ENCODE measurements around the gene ABCC4. TPM values are rescaled to one million over a fixed set of nuclear protein-coding genes. Genes with fewer than 3 reads are reported as not detected.

Gene ABCC4
- total RNA-seq, 1 donor from 2014 or later: 2.5 TPM

DNA sequence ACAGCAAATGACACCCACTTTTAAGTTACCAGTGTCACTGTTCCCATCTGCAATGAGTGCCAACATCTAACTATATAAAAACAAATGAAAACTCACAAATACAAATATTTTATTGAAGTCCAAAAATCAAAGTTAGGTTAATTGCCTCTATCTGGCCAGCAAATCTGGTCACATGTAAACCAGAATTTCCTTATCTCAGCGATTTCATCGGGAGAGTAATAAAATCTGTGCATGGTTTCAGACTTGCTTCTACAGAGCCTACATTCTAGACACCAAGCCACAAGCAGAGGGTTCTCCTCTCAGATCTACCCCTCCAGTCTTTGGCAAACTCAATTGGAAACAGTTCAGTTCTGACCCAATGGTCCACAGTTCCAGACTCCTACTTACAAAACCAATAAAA, 189.6 kb downstream of the ABCC4 start:
- ATAC-seq (ENCODE audit: poor library complexity): no peak
- intact Hi-C loops (cut with DNase I): no loop called here
- no peak for DNase-seq

DNA sequence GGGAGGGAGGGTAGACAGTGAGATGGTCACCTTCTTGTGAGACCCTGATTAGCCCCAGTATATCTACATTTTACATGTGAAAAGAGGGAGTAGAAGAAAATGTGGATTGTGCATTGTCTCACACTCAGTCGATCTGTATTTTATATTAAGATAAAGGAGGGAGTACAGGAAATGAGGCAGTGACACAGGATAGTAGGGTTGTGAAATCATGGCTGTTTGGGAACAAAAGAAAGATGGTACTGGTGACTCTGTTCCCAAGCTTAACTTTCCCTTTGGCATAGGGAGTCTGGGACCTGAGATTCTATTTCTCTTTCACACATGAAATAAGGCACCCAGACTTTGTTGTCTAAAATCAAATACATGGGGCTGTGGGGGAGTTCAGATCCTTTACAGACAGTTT, 194.7 kb downstream of the ABCC4 start:
- intact Hi-C loops (cut with DNase I): no loop called here
- DNase-seq (no peak), ATAC-seq (ENCODE audit: poor library complexity) (no peak)

DNA sequence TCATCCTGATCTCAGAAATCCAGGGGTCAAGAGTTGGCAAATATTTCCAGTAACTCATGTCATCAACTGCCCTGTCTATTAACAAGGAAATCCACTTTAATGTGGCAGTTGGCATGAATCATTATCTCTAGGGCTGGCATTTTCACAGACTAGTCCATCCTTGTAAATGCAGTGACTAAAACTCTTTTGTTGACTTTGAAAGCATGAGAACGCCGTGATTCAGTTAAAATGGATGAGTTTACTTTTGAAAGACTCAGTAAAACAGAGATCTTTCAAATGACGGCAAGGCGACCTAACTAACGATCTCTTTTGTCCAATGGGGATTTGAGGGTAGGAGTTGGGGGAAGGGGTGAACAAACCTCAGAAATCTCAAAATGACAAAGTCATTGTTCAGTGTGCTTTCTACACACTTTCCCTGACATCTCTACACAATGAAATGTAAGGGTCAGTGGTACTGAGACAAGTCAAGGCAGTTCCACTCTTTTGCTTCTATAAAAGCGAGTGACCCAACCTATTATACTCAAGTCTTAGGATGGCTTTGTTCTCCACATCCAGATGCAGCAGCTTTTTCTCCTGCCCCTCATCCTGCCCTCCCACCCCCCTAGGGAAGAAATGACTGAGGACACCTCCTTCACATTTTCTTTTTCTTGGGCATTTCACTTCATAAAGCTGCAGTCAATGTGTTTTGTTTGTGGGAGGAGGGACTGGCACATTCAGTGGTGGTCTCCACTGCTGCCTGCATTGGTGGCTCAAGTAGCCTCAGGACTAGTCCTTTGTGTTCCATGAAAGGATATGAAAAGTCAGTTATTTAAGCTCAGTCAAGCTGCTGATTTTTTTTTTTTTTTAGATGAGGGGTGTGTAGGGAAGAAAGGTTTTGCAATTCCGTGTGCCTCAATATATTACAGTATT, 200.5 kb downstream of the ABCC4 start:
- intact Hi-C loops (cut with DNase I): no loop called here
- ATAC-seq (ENCODE audit: poor library complexity): no peak

DNA sequence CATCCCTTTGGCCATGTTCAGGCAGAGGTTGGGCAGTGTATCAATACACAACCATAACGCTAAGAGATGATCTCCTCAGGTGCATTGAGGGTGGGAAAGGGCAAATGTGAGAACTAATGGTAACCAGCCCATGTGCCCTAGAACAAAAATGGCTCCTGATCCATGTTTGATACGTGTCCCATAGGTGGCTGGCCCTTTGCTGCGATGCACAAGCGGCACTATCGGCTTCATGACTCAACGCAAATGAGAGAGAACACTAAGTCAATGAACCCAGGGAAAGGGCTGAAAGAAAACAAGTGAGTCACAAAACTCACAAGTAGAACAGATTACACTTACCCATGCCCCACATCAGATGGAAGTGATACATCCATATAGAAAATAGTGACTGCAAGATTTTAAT, 201.7 kb downstream of the ABCC4 start:
- intact Hi-C loops (cut with DNase I): no loop called here
- ATAC-seq (ENCODE audit: poor library complexity) (no peak), DNase-seq (no peak)

More for the DNA sequence above, 200.5 kb downstream of the ABCC4 start:
- no peak for DNase-seq

DNA sequence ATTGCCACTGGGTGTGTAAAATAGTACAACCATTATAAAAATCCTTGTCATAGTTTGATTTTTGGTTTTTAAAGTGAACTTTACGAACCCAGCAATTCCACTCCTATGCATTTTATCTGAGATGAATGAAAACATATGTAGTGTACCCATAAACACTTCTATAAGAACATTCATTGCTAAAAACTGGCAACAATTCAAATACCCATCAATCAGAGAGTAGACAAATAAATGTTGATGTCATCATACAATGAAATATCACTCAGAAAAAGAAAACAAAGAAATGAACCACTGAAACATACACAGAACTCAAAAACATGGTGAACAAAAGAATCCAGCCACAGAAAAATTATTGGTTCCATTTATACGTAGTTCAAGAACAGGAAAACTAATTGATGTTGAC, 202.3 kb downstream of the ABCC4 start:
- intact Hi-C loops (cut with DNase I): no loop called here
- ATAC-seq (ENCODE audit: poor library complexity) (no peak), DNase-seq (no peak)

DNA sequence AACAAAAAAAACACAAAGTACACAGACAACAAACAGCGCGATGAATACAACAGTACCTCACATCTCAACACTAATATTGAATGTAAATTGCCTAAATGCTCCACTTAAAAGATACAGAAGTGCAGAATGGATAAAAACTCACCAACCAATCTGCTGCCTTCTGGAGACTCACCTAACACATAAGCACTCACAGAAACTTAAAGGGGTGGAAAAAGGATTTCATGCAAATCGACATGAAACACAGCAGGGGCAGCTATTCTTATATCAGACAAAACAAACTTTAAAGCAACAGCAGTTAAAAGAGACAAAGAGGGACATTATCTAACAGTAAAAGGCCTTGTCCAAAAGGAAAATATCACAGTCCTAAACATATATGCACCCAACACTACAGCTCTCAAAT, 209.5 kb downstream of the ABCC4 start:
- DNase-seq: no peak
- intact Hi-C loops (cut with DNase I): no loop called here
- no peak for ATAC-seq (ENCODE audit: poor library complexity)

DNA sequence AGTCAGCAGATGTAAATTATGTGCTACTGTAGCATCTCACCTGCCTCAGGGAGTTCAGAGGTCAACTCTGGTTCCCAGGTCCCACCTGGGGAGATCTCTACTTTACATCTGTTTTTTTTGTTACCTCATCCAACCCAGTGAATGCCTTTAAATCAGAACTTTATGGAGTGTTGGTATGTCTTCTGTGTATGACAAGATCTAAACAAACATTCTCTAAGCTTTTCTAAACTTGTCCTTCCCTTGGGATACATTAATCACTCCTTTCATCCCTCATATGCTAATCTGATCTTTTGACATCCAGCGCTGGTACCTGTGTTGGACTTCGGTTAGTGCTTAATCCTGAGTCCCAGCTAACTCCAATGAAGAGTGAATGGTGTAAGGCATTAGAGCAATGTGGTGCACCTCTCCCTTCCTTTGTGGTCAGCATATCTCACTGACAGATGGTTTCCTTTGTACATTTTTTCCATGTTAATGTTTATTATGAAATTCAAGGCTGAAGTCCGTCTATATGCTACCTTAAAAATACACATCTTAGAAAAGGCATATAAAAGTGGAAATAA, 213.4 kb downstream of the ABCC4 start:
- DNase-seq (no peak), ATAC-seq (ENCODE audit: poor library complexity) (no peak)
- intact Hi-C loops (cut with DNase I): no loop called here

DNA sequence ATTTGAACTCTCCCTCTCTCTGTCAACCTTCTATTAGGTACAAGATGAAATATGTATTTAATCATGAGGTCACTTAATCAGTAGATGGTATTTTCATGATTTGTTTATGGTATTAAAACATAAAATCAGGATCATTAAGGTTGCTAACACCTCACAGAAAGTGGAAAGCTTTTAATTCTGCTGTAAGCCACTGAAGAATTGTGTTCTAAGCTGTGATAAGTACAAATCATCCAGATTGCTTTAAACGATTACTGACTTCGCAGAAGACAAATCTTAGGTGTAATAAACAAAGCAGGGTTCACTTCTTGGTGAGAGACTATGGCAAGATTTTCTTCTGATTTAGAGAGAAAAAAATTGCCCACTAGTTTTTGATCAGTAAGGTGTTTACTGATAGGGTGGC, 214.5 kb downstream of the ABCC4 start:
- ATAC-seq (ENCODE audit: poor library complexity): no peak
- DNase-seq: no peak
- intact Hi-C loops (cut with DNase I): no loop called here

DNA sequence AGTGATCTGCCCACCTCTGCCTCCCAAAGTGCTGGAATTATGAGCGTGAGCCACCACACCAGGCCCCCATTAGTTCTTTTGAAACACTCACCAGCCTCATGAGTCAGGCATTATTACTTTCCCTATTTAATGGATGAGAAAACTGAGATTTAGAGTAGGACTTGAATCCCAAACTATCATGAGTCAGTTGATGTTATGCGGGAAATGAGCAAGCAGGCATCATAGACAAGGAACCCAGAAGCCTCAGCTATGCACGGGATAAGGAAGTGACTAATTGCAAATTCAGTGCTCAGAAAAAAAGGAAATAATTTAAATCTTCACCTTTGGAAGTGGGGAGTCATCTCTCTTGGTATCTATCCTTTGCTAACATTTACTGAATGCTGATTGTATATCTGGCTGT, 217.5 kb downstream of the ABCC4 start:
- intact Hi-C loops (cut with DNase I): no loop called here
- no peak for DNase-seq
- no peak for ATAC-seq (ENCODE audit: poor library complexity)

DNA sequence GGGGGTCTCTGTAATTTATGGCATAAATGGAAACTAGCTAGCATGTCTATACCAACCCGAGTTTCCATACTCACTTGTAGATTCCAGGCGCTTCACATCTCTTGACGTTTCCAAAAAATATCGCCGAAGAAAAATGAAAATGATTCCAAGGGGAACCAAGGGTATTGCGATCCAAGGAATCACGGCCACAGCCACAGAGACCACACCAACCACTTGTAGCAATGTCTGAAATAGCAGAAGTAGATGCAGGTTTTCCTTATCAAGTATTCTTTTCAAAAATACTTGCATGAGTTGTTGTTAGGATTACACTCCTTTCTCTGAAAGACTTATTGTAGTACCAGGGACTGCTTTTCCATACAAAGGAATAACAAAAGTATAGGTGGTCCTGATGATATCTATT, 218.2 kb downstream of the ABCC4 start:
- intact Hi-C loops (cut with DNase I): no loop called here
- no peak for DNase-seq
- no peak for ATAC-seq (ENCODE audit: poor library complexity)

DNA sequence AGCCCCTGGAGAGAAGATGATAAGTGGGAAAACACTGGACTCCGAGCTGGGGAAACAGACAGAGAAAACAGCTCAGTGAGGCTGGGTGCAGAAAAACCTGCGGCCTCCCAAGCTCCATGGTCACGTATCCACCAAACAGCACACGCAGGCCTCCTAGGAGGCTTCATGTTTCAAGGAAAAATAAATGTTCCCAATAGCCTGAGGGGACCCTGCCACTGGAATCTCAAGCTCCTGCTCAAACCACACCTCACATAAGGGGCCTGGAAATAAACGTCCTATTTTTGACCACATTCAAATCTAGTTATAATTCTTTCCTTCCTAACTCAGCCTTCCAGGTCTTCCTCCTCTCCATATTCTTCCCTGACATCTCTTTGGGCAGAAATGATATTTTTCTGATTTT, 225.7 kb downstream of the ABCC4 start:
- intact Hi-C loops (cut with DNase I): no loop called here
- ATAC-seq (ENCODE audit: poor library complexity): no peak

DNA sequence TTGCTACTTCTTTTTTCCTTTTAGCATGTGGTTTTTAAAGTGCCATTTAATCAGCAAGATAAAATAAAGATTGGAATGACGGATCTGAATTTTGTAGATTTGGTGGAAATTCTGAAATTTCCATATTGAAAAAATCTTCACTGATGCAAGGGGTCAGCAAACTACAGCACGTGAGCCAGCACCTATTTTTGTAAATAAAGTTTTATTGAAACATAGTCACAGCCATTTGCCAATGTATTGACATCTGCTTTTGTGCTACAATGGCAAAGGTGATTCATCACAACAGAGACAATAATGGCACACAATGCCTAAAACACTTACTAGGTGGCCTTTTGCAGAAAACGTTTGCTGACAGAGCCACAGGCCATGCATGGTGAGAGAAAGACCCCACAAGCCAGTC, 226.4 kb downstream of the ABCC4 start:
- ATAC-seq (ENCODE audit: poor library complexity) (no peak), DNase-seq (no peak)
- intact Hi-C loops (cut with DNase I): no loop called here

More for the DNA sequence above, 225.7 kb downstream of the ABCC4 start:
- no peak for DNase-seq

DNA sequence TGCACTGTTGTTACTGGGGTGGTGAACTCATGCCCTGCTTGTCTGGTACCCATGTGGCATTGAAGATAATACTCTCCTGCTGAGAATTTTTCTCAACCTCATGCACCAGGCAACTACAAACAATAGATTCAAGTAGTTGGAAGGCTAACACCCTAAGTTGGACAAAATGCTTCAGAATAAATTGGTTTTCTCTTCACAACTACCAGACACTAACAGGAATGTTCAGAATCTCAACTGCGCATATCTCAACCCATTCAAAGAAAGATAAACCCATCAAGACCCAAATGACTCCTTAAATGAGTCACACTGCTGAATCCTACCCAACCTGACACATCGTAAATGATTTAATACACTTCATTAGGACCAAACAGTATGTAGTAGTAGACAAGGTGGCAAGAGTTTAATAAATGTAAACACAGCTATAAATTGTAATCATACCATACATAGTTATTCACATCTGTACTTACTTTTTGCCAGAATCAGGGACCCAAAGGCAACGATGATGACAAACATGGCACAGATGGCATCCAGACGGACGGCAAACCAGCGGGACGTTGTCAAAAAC, 227.4 kb downstream of the ABCC4 start:
- DNase-seq (no peak), ATAC-seq (ENCODE audit: poor library complexity) (no peak)
- intact Hi-C loops (cut with DNase I): no loop called here

DNA sequence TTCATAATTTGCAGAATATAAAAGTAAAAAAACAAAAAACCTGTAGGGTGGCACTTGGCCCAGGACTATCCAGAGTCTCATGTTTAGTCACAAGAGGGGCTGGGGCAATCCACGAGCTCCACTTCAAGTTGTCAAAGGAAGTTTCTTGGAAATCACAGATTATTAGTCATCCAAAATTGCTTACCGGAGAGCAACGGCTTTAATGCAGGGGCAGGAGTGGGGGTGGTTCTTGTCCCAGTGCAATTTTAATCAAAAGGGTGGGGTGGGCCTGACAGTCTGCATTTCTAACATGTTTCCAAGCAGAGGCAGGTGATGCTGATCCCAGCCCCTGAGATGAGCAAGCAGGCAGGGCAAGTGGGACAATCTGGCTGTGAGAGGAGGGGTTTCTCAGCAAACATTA, 233.9 kb downstream of the ABCC4 start:
- intact Hi-C loops (cut with DNase I): no loop called here
- DNase-seq (no peak), ATAC-seq (ENCODE audit: poor library complexity) (no peak)

DNA sequence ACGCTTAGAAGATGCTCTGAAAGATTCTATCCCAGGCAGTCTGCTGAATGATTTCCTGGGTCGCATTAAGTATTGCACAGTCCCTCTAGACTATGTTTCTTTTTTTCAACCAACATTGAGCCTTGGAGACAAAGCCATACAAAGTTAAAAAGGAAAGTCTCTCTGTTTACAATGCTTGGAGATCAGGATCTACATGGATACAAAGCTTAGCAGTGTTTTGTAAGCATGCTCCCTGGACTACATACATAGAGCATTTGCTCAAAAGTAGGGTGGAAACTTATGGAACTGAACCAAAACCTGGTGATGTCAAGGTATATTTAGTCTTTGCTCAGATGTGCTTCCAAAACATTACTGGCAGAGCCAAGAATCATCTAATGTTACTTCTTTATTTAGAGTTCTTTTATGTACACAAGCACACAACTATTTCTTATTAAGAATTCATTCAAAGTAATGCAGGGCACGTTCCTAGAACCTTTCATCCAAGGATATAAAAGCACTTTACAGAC, 241.2 kb downstream of the ABCC4 start:
- DNase-seq: no peak
- intact Hi-C loops (cut with DNase I): no loop called here
- no peak for ATAC-seq (ENCODE audit: poor library complexity)

DNA sequence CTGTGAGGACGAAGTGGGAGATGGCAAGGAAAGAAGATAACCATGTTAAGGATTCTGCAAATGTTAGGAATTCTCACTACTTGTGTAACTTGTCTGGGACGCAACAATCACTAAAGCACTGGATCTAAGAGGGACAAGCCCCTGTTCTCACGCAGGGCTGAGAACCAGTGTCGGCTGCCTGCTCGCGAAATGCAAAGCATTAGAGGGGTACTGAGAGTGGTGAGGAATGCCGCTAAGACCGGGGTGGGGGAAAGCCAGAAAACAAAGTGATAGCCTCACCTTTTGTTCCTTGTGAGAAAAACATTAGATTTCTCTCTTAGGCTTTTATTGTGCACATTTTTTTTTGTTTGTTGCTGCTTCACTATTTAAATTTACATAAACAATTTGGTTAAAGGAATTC, 241.9 kb downstream of the ABCC4 start:
- ATAC-seq (ENCODE audit: poor library complexity) (no peak), DNase-seq (no peak)
- intact Hi-C loops (cut with DNase I): no loop called here

DNA sequence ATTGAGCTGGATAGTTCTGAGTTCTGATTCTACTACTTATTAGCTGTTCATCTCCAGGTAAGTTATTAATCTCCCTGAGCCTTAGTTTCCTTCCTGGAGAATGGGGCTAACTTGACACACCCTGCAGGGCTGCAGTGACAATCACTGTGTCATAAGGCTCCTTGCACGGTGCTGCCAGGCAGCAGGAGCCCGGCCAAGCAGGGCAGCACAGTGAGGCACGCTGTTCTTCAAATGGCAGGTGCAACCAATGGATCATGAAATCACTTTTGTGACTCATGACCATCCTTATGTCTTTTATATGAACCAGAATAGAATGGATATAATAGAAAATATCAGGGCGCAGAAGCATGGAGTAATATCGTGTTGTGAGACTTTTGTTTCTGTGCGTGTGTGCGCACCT, 242.6 kb downstream of the ABCC4 start:
- ATAC-seq (ENCODE audit: poor library complexity) (no peak), DNase-seq (no peak)
- intact Hi-C loops (cut with DNase I): no loop called here

DNA sequence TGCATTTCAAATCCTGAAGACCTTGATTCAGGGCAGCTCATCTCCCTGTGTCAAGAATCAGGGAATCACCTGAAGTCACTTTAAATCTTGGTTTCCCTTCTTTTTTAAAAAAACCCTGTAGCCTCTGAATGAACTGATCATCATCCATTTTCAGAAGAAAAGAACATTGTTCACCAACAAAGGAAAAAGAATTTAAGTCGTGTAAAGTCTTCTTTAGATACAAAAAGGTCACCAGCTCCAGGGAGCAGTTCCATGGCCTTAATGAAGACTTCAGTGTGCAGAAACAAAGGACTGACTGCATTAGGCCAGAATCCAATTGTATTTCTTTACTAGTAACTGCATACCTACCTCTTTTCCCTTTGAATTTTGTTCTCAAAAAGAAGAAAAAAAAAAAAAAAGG, 245.0 kb downstream of the ABCC4 start:
- DNase-seq: no peak
- intact Hi-C loops (cut with DNase I): no loop called here
- ATAC-seq (ENCODE audit: poor library complexity): no peak

DNA sequence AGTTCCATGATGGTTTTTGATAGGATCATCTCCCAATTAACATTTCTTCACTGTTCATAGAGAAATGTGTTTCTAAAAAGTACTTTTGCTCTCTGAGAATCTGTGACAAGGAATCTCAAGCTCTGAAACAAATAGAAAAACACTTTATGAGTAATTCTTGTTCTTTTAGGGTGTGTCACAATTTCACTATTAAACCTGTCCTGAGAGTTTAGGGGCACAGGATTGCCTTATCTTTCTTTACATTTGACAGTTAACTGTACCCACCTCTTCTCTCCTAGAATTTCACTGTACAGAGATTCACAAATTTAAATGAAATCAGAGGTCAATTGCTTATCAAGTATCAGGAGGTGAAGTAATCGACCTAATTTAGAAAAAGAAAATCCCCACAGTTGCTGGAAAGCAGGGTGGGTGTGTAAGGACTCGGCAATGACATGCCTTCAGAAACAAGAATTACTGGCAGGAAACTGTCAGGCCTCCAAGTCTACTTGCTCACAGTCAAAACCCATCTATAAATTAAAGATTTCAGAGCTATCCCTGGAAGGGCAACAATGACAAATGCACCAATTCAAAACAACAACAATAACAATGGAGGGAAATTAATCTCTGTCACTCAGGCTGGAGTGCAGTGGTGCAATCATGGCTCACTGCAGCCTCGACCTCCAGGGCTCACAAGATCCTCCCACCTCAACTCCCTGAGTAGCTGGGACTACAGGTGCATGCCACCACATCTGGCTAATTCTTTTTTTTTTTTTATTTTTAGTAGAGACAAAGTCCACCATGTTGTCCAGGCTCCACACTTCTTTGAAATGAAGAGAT, 250.2 kb downstream of the ABCC4 start:
- ATAC-seq (ENCODE audit: poor library complexity) (no peak), DNase-seq (no peak)
- intact Hi-C loops (cut with DNase I): no loop called here
